GM21786 (cell line): Measurements from ENCODE around the gene ADARB1.
A peak's percentile ranks its signal among the peaks of the same experiment; 100 is the strongest.
"Not testable (repeated sequence)": the region's sequence is repeated elsewhere in the genome, so short reads cannot be mapped to it uniquely, and the experiment has no call there.

ENCODE experiments used
- ATAC-seq: cut with Tn5 transposase; IDR thresholded peaks from one replicate; pipeline ENCODE4 v1.9.1; 2021; ENCODE audit not compliant: unreplicated experiment

Gene ADARB1

GRCh38 chr21:45074048-45074817 is at the start of gene ADARB1:
ADARB1 (plus strand) TSS chr21:45074580; CDS start chr21:45171657, 97,077 bp downstream.
- peak; percentile 65 for ATAC-seq

- no peak for ATAC-seq
Observed at GRCh38 chr21:45026066-45026745, 48.2 kb upstream of the ADARB1 start.

GRCh38 chr21:45026826-45027225 is 47.6 kb upstream of the ADARB1 start:
- ATAC-seq, result no peak

GRCh38 chr21:45027241-45028196 is 46.9 kb upstream of the ADARB1 start:
- no peak for ATAC-seq

- ATAC-seq, result not testable (repeated sequence)
Observed at GRCh38 chr21:45028645-45029044, 45.7 kb upstream of the ADARB1 start.

- ATAC-seq, result no peak
Observed at GRCh38 chr21:45029298-45029947, 45.0 kb upstream of the ADARB1 start.

- ATAC-seq, result no peak
Observed at GRCh38 chr21:45029948-45030681, 44.3 kb upstream of the ADARB1 start.

GRCh38 chr21:45030682-45031570 is 43.5 kb upstream of the ADARB1 start:
- no peak for ATAC-seq

GRCh38 chr21:45031571-45032191 is 42.7 kb upstream of the ADARB1 start:
- no peak for ATAC-seq

- no peak for ATAC-seq
Observed at GRCh38 chr21:45032332-45032731, 42.0 kb upstream of the ADARB1 start.

GRCh38 chr21:45032977-45033710 is 41.2 kb upstream of the ADARB1 start:
- no peak for ATAC-seq

GRCh38 chr21:45033791-45034555 is 40.4 kb upstream of the ADARB1 start:
- no peak for ATAC-seq

- no peak for ATAC-seq
Observed at GRCh38 chr21:45034556-45035476, 39.6 kb upstream of the ADARB1 start.

GRCh38 chr21:45035477-45035848 is 38.9 kb upstream of the ADARB1 start:
- no peak for ATAC-seq

GRCh38 chr21:45036630-45037029 is 37.8 kb upstream of the ADARB1 start:
- ATAC-seq, result no peak

- ATAC-seq, result no peak
Observed at GRCh38 chr21:45037986-45038385, 36.4 kb upstream of the ADARB1 start.
